HepG2 (cell line): ENCODE data around the gene MYO1B. TPM values are rescaled to one million over a fixed set of nuclear protein-coding genes. Genes with fewer than 3 reads are reported as not detected.

Experiments used
- ASH2L ChIP-seq: fragments of 300-600, 200-600 bp; sonication (generic); IDR thresholded peaks from 2 replicates; pipeline ENCODE4 v1.7.0; 2017; ENCODE audit warnings: low read depth, mild to moderate bottlenecking, moderate library complexity, mixed read lengths, low read length; ENCODE audit not compliant: insufficient read length
- BCL6 ChIP-seq: IDR thresholded peaks from 2 replicates; pipeline ENCODE4 v1.6.1; 2016; ENCODE audit warnings: missing genetic modification reagents, missing compliant biosample characterization
- CEBPB ChIP-seq: IDR thresholded peaks from 2 replicates; pipeline ENCODE4 v1.6.1; 2011; ENCODE audit warnings: low read depth, low read length, improper control_type of control experiment, borderline replicate concordance
- CHD2 ChIP-seq: IDR thresholded peaks from 2 replicates; pipeline ENCODE4 v1.6.1; 2011; ENCODE audit warnings: low read depth, low read length, improper control_type of control experiment
- DPF2 ChIP-seq: sonication (generic); formaldehyde crosslinking; IDR thresholded peaks from 2 replicates; pipeline ENCODE4 v1.4.0; 2020; ENCODE audit warnings: mild to moderate bottlenecking, low read depth, missing genetic modification reagents, borderline replicate concordance
- JUNB ChIP-seq: sonication (generic); formaldehyde crosslinking; IDR thresholded peaks from 2 replicates; pipeline ENCODE4 v1.8.0; 2022; ENCODE audit warnings: missing genetic modification reagents, mild to moderate bottlenecking, borderline replicate concordance
- KAT8 ChIP-seq: IDR thresholded peaks from 2 replicates; pipeline ENCODE4 v1.6.1; 2016; ENCODE audit warnings: missing genetic modification reagents, missing compliant biosample characterization
- PHF8 ChIP-seq: sonication (generic); formaldehyde crosslinking; IDR thresholded peaks from 2 replicates; pipeline ENCODE4 v1.5.0; 2020; ENCODE audit warnings: missing genetic modification reagents
- SAP130 ChIP-seq: IDR thresholded peaks from 2 replicates; pipeline ENCODE4 v1.6.1; 2016; ENCODE audit warnings: low read depth
- SOX13 ChIP-seq, 3 experiments: fragments of 450-650 bp in 1 of 3; sonication (generic) in 1 of 3; formaldehyde crosslinking in 1 of 3; IDR thresholded peaks in 2 of 3; conservative IDR thresholded peaks in 1 of 3; 2 replicates each; pipeline versions ENCODE4 v1.5.0 to v1.6.1; 2016 to 2020; ENCODE audit warnings: antibody characterized with exemption in 1 of 3, mild to moderate bottlenecking in 1 of 3, missing compliant biosample characterization in 1 of 3, missing genetic modification reagents in 1 of 3, moderate library complexity in 1 of 3
- SOX5 ChIP-seq: IDR thresholded peaks from 2 replicates; pipeline ENCODE4 v1.6.1; 2016; ENCODE audit warnings: borderline replicate concordance
- SOX6 ChIP-seq, 2 experiments: fragments of 450-650 bp in 1 of 2; sonication (generic) in 1 of 2; formaldehyde crosslinking in 1 of 2; IDR thresholded peaks; 2 replicates each; pipeline versions ENCODE4 v1.4.0 to v1.6.1; 2017 to 2020; ENCODE audit warnings: antibody characterized with exemption in 1 of 2, mild to moderate bottlenecking in 1 of 2, missing genetic modification reagents in 1 of 2
- ZNF292 ChIP-seq: sonication (generic); formaldehyde crosslinking; IDR thresholded peaks from 2 replicates; pipeline ENCODE4 v1.8.1; 2022; ENCODE audit warnings: mild to moderate bottlenecking, low read depth, missing genetic modification reagents, borderline replicate concordance
- ZNF34 ChIP-seq: sonication (generic); formaldehyde crosslinking; IDR thresholded peaks from 2 replicates; pipeline ENCODE4 v1.4.0; 2020; ENCODE audit warnings: mild to moderate bottlenecking, missing genetic modification reagents, borderline replicate concordance
- ZNF776 ChIP-seq: sonication (generic); formaldehyde crosslinking; IDR thresholded peaks from 2 replicates; pipeline ENCODE4 v1.4.0; 2020; ENCODE audit warnings: mild to moderate bottlenecking, missing genetic modification reagents
- ZSCAN9 ChIP-seq: IDR thresholded peaks from 2 replicates; pipeline ENCODE4 v1.6.1; 2016; ENCODE audit warnings: borderline replicate concordance
- polyA plus RNA-seq, 8 experiments: library from polyadenylated mRNA; depleted of rRNA in 3 of 8; stranded (reverse) in 7 of 8; unstranded in 1 of 8; fragments of >200 nt; fragmentation: Illumina TruSeq in 4 of 8; extraction: Trizol in 4 of 8; gene quantifications; 2 replicates each; pipeline versions ENCODE4 v1.2.1 to v1.2.3, GENCODE V29; 2011 to 2016; ENCODE audit warnings: low read depth in 4 of 8, missing spikeins in 1 of 8, mixed read lengths in 1 of 8; ENCODE audit not compliant: insufficient read depth in 1 of 8
- total RNA-seq, 5 experiments: library from RNA; depleted of rRNA; stranded (reverse); fragments of >200 nt; fragmentation: Illumina TruSeq; extraction: Trizol; gene quantifications; 2 replicates each; pipeline ENCODE4 v1.2.3, GENCODE V29; 2016; ENCODE audit warnings: low read depth in 1 of 5
- TF ChIP-seq, protein P1 (sequence below): IDR thresholded peaks from 2 replicates; pipeline ENCODE4 v1.6.1; 2016; ENCODE audit warnings: missing compliant biosample characterization, missing genetic modification reagents, borderline replicate concordance
- TF ChIP-seq, protein P2 (sequence below): sonication (generic); formaldehyde crosslinking; conservative IDR thresholded peaks from 2 replicates; pipeline ENCODE4 v1.4.0; 2020; ENCODE audit warnings: mild to moderate bottlenecking, missing genetic modification reagents, moderate library complexity
- TF ChIP-seq, protein P3 (sequence below): sonication (generic); formaldehyde crosslinking; IDR thresholded peaks from 2 replicates; pipeline ENCODE4 v1.5.1; 2020; ENCODE audit warnings: mild to moderate bottlenecking, missing genetic modification reagents, borderline replicate concordance

MYO1B gene
- total and polyA plus RNA-seq, 2 of the 13 experiments (the other 11 are each of a cell fraction or from before 2014, with no cell fraction given) = 36.9 to 89.8 TPM

DNA sequence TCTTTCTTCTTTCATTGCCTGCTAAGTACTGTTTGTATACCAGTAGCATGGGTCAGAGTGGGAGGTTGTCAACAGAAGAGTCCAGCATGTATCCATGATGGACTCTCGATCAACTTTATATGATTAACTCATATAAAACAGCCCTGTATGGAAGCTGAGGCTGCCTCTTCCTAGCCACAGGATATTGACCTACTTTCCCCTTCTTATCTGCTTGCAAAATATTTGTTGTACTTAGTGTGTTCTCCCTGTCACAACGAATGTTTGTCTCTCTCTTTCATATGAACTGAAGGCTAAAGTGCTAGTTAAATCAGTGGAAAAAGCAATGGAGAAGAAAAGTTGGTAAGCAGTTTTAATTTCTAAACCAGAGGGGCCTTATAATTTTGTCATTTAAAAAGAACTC, 17.8 kb downstream of the MYO1B start (continued):
- TF ChIP-seq SOX13 (IDR thresholded peaks at IDR 0.05) = no peak
- peak in 1 of 2 experiments; percentile 39; a peak in 1 of 4 replicates for TF ChIP-seq SOX13 (CRISPR knock-in tag; conservative IDR thresholded peaks at IDR 0.05 in 1 of 2, IDR thresholded peaks at IDR 0.05 in 1 of 2)
- TF ChIP-seq, protein P1, sequence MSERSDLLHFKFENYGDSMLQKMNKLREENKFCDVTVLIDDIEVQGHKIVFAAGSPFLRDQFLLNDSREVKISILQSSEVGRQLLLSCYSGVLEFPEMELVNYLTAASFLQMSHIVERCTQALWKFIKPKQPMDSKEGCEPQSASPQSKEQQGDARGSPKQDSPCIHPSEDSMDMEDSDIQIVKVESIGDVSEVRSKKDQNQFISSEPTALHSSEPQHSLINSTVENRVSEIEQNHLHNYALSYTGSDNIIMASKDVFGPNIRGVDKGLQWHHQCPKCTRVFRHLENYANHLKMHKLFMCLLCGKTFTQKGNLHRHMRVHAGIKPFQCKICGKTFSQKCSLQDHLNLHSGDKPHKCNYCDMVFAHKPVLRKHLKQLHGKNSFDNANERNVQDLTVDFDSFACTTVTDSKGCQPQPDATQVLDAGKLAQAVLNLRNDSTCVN = no peak
- TF ChIP-seq, protein P2, sequence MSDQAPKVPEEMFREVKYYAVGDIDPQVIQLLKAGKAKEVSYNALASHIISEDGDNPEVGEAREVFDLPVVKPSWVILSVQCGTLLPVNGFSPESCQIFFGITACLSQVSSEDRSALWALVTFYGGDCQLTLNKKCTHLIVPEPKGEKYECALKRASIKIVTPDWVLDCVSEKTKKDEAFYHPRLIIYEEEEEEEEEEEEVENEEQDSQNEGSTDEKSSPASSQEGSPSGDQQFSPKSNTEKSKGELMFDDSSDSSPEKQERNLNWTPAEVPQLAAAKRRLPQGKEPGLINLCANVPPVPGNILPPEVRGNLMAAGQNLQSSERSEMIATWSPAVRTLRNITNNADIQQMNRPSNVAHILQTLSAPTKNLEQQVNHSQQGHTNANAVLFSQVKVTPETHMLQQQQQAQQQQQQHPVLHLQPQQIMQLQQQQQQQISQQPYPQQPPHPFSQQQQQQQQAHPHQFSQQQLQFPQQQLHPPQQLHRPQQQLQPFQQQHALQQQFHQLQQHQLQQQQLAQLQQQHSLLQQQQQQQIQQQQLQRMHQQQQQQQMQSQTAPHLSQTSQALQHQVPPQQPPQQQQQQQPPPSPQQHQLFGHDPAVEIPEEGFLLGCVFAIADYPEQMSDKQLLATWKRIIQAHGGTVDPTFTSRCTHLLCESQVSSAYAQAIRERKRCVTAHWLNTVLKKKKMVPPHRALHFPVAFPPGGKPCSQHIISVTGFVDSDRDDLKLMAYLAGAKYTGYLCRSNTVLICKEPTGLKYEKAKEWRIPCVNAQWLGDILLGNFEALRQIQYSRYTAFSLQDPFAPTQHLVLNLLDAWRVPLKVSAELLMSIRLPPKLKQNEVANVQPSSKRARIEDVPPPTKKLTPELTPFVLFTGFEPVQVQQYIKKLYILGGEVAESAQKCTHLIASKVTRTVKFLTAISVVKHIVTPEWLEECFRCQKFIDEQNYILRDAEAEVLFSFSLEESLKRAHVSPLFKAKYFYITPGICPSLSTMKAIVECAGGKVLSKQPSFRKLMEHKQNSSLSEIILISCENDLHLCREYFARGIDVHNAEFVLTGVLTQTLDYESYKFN (CRISPR knock-in tag) = 0 out of 2 replicates have a peak, but pooled peaks have one; percentile 42
- TF ChIP-seq ZNF776 (CRISPR knock-in tag) = no peak
- 0 out of 2 replicates have a peak, but pooled peaks have one; percentile 43 for TF ChIP-seq ZNF292 (CRISPR knock-in tag)
- peak; percentile 50; the same call in 1 of the 2 replicates for TF ChIP-seq KAT8
- TF ChIP-seq SOX6 (IDR thresholded peaks at IDR 0.05) = no peak
- TF ChIP-seq SOX6 (CRISPR knock-in tag; IDR thresholded peaks at IDR 0.05) = no peak; the same call in 1 of the 2 replicates
- peak; percentile 14; the same call in 1 of the 2 replicates for TF ChIP-seq CEBPB
- no peak for TF ChIP-seq DPF2 (CRISPR knock-in tag)
- TF ChIP-seq CHD2 = no peak
- no peak for TF ChIP-seq PHF8 (CRISPR knock-in tag)
- no peak for TF ChIP-seq ZNF34 (CRISPR knock-in tag)
- TF ChIP-seq SOX5 (CRISPR knock-in tag) = 0 out of 2 replicates have a peak, but pooled peaks have one; percentile 17
- TF ChIP-seq, protein P3, sequence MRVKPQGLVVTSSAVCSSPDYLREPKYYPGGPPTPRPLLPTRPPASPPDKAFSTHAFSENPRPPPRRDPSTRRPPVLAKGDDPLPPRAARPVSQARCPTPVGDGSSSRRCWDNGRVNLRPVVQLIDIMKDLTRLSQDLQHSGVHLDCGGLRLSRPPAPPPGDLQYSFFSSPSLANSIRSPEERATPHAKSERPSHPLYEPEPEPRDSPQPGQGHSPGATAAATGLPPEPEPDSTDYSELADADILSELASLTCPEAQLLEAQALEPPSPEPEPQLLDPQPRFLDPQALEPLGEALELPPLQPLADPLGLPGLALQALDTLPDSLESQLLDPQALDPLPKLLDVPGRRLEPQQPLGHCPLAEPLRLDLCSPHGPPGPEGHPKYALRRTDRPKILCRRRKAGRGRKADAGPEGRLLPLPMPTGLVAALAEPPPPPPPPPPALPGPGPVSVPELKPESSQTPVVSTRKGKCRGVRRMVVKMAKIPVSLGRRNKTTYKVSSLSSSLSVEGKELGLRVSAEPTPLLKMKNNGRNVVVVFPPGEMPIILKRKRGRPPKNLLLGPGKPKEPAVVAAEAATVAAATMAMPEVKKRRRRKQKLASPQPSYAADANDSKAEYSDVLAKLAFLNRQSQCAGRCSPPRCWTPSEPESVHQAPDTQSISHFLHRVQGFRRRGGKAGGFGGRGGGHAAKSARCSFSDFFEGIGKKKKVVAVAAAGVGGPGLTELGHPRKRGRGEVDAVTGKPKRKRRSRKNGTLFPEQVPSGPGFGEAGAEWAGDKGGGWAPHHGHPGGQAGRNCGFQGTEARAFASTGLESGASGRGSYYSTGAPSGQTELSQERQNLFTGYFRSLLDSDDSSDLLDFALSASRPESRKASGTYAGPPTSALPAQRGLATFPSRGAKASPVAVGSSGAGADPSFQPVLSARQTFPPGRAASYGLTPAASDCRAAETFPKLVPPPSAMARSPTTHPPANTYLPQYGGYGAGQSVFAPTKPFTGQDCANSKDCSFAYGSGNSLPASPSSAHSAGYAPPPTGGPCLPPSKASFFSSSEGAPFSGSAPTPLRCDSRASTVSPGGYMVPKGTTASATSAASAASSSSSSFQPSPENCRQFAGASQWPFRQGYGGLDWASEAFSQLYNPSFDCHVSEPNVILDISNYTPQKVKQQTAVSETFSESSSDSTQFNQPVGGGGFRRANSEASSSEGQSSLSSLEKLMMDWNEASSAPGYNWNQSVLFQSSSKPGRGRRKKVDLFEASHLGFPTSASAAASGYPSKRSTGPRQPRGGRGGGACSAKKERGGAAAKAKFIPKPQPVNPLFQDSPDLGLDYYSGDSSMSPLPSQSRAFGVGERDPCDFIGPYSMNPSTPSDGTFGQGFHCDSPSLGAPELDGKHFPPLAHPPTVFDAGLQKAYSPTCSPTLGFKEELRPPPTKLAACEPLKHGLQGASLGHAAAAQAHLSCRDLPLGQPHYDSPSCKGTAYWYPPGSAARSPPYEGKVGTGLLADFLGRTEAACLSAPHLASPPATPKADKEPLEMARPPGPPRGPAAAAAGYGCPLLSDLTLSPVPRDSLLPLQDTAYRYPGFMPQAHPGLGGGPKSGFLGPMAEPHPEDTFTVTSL (CRISPR knock-in tag) = peak; percentile 47; the same call in 1 of the 2 replicates
- peak; percentile 59; the same call in 1 of the 2 replicates for TF ChIP-seq ZSCAN9 (CRISPR knock-in tag)
- TF ChIP-seq ASH2L = peak; percentile 34
- TF ChIP-seq SAP130 (CRISPR knock-in tag) = peak; percentile 60
- no peak for TF ChIP-seq JUNB (CRISPR knock-in tag)
- TF ChIP-seq BCL6 (CRISPR knock-in tag) = peak; percentile 39
